ENCODE results near the gene ADISSP. TPM values are rescaled to one million over a fixed set of nuclear protein-coding genes. Genes with fewer than 3 reads are reported as not detected.

The ADISSP gene
- total RNA-seq, 3 donors from 2014 or later (not counting 1 experiment from before 2014, with no cell fraction given) = 10.1 to 13.5 (median 12.3) TPM

- Mint-ChIP-seq H3K27me3 (ENCODE audit: low read depth in 2 of 2) (no peaks in the 10 kb centered on the region), H3K36me3 (no peaks in the 10 kb centered on the region), H3K27ac (peak overlapping the region; percentile 48 to 51), H3K4me1 (peaks cover 23 to 51% of the 10 kb centered on the region in 2 donors), H3K4me3 (peak overlapping the region; percentile 84), H3K9me3 (no peaks in the 10 kb centered on the region)
- H3K27ac ChIP-seq (ENCODE audit: low read length) = peak overlapping the region; percentile 57
- peaks cover 29% of the 10 kb centered on the region for H3K4me1 ChIP-seq (ENCODE audit: control insufficient read depth, insufficient read depth, low read length)
- intact Hi-C loops (cut with micrococcal nuclease) = loop anchor here (2.0 to 10.0 kb wide), 2 partner anchors 69 to 299 kb away; no protein-coding TSS in a partner anchor
- DNase-seq (peak in 1 of 2 donors; percentile 70), ATAC-seq (peak; percentile 26 to 38 (median 32))
- H3K27me3 ChIP-seq (ENCODE audit: control insufficient read depth, insufficient read depth, low read length) = no peaks in the 10 kb centered on the region
- 6% methylated on average over 35 of the region's 35 CpGs for WGBS (ENCODE audit: insufficient coverage)
- TF ChIP-seq CTCF (IDR thresholded peaks at IDR 0.05) = no peak
- no peaks in the 10 kb centered on the region for H3K9me3 ChIP-seq (ENCODE audit: control insufficient read depth, insufficient read depth, low read length)
- no peaks in the 10 kb centered on the region for H3K36me3 ChIP-seq (ENCODE audit: control insufficient read depth, insufficient read depth, low read length)
- peak overlapping the region; percentile 46 for H3K4me3 ChIP-seq (ENCODE audit: low read length)
These were observed 18.6 kb upstream of the ADISSP start for GRCh38 chr20:3786126-3786484.

- H3K36me3 ChIP-seq (ENCODE audit: control insufficient read depth, insufficient read depth, low read length) = no peaks in the 10 kb centered on the region
- no peaks in the 10 kb centered on the region for H3K27me3 ChIP-seq (ENCODE audit: control insufficient read depth, insufficient read depth, low read length)
- peak overlapping the region; percentile 46 for H3K4me3 ChIP-seq (ENCODE audit: low read length)
- DNase-seq = no peak
- Mint-ChIP-seq H3K36me3 (no peaks in the 10 kb centered on the region), H3K9me3 (no peaks in the 10 kb centered on the region), H3K27me3 (ENCODE audit: low read depth in 2 of 2) (no peaks in the 10 kb centered on the region), H3K27ac (peak overlapping the region; percentile 69 to 74), H3K4me1 (peaks cover 30 to 57% of the 10 kb centered on the region in 2 donors), H3K4me3 (peak overlapping the region; percentile 75)
- no peak overlapping the region for H3K27ac ChIP-seq (ENCODE audit: low read length)
- no peak for ATAC-seq
- 72% methylated on average over 79 of the region's 79 CpGs for WGBS (ENCODE audit: insufficient coverage)
- H3K9me3 ChIP-seq (ENCODE audit: control insufficient read depth, insufficient read depth, low read length) = no peaks in the 10 kb centered on the region
- intact Hi-C loops (cut with micrococcal nuclease) = loop anchor here (2.0 to 10.0 kb wide), 2 partner anchors 69 to 299 kb away; no protein-coding TSS in a partner anchor
- no peak for TF ChIP-seq CTCF (IDR thresholded peaks at IDR 0.05)
- H3K4me1 ChIP-seq (ENCODE audit: control insufficient read depth, insufficient read depth, low read length) = peaks cover 34% of the 10 kb centered on the region
These were observed 17.9 kb upstream of the ADISSP start for GRCh38 chr20:3785240-3786125.

GRCh38 chr20:3784863-3785239, 17.3 kb upstream of the ADISSP start:
- Mint-ChIP-seq H3K36me3 (no peaks in the 10 kb centered on the region), H3K9me3 (no peaks in the 10 kb centered on the region), H3K27me3 (ENCODE audit: low read depth in 2 of 2) (no peaks in the 10 kb centered on the region), H3K4me1 (peaks cover 32 to 59% of the 10 kb centered on the region in 2 donors), H3K27ac (peak overlapping the region; percentile 69 to 74), H3K4me3 (peak overlapping the region; percentile 75)
- DNase-seq (no peak), ATAC-seq (no peak)
- no peak overlapping the region for H3K4me3 ChIP-seq (ENCODE audit: low read length)
- no peaks in the 10 kb centered on the region for H3K9me3 ChIP-seq (ENCODE audit: control insufficient read depth, insufficient read depth, low read length)
- peaks cover 34% of the 10 kb centered on the region for H3K4me1 ChIP-seq (ENCODE audit: control insufficient read depth, insufficient read depth, low read length)
- no peak for TF ChIP-seq CTCF (IDR thresholded peaks at IDR 0.05)
- 86% methylated on average over 6 of the region's 6 CpGs for WGBS (ENCODE audit: insufficient coverage)
- intact Hi-C loops (cut with micrococcal nuclease) = loop anchor here (10.0 kb wide), 1 partner anchor 300 kb away; no protein-coding TSS in a partner anchor
- H3K36me3 ChIP-seq (ENCODE audit: control insufficient read depth, insufficient read depth, low read length) = no peaks in the 10 kb centered on the region
- no peak overlapping the region for H3K27ac ChIP-seq (ENCODE audit: low read length)
- no peaks in the 10 kb centered on the region for H3K27me3 ChIP-seq (ENCODE audit: control insufficient read depth, insufficient read depth, low read length)

All from natural killer cell (primary cell).